HUES64 (cell line): ENCODE measurements around the gene SNAPIN.
A peak's percentile ranks its signal among the peaks of the same experiment; 100 is the strongest.
"Not testable (repeated sequence)": the region's sequence is repeated elsewhere in the genome, so short reads cannot be mapped to it uniquely, and the experiment has no call there.

Experiments
- H3K27ac ChIP-seq: 2 replicates; pipeline ENCODE4 v1.7.0; 2013; ENCODE audit warnings: low read depth, low read length, inconsistent platforms
- H3K27me3 ChIP-seq: 2 replicates; pipeline ENCODE4 v1.6.1; 2013; ENCODE audit warnings: mild to moderate bottlenecking, low read length; ENCODE audit not compliant: insufficient read depth
- H3K36me3 ChIP-seq: 2 replicates; pipeline ENCODE4 v1.6.1; 2013; ENCODE audit warnings: mild to moderate bottlenecking, low read length; ENCODE audit not compliant: insufficient read depth
- H3K4me1 ChIP-seq: 2 replicates; pipeline ENCODE4 v1.6.1; 2013; ENCODE audit warnings: mild to moderate bottlenecking, low read length, moderate library complexity; ENCODE audit not compliant: insufficient read depth
- H3K4me3 ChIP-seq: 2 replicates; pipeline ENCODE4 v1.5.1; 2013; ENCODE audit warnings: mild to moderate bottlenecking, low read length, moderate library complexity
- H3K9ac ChIP-seq: 2 replicates; pipeline ENCODE4 v1.6.1; 2013; ENCODE audit warnings: mild to moderate bottlenecking, low read depth, low read length
- H3K9me3 ChIP-seq: 2 replicates; pipeline ENCODE4 v1.6.1; 2013; ENCODE audit warnings: low read depth, low read length; ENCODE audit not compliant: insufficient read depth
- WGBS: fragments of 150-250, 120-280 bp; methylation state at CpG from one replicate; pipeline ENCODE4 v1.1.7; 2013; ENCODE audit warnings: missing lambda C conversion rate; 5-methylcytosine and 5-hydroxymethylcytosine counted together

SNAPIN gene

GRCh38 chr1:153668672-153669071 lies 10.2 kb downstream of the SNAPIN start:
- peaks cover 63% of the 10 kb centered on the region for H3K36me3 ChIP-seq
- not testable (repeated sequence) for H3K9ac ChIP-seq
- WGBS, result 95% methylated on average over 8 of the region's 8 CpGs

GRCh38 chr1:153669606-153670005 lies 11.1 kb downstream of the SNAPIN start:
- peak overlapping the region; percentile 91 for H3K4me3 ChIP-seq
- H3K4me1 ChIP-seq, result peaks cover 6% of the 10 kb centered on the region; the same call in 1 of the 2 replicates
- H3K9me3 ChIP-seq, result no peaks in the 10 kb centered on the region
- H3K27me3 ChIP-seq, result no peaks in the 10 kb centered on the region
- no peak overlapping the region for H3K27ac ChIP-seq
- peak overlapping the region; percentile 97 for H3K9ac ChIP-seq
- WGBS, result 92% methylated on average over 6 of the region's 6 CpGs
- H3K36me3 ChIP-seq, result peaks cover 54% of the 10 kb centered on the region

More at GRCh38 chr1:153668672-153669071, 10.2 kb downstream of the SNAPIN start:
- H3K27me3 ChIP-seq, H3K9me3 ChIP-seq, H3K4me1 ChIP-seq, H3K27ac ChIP-seq: not testable (repeated sequence)
- H3K4me3 ChIP-seq, result peak overlapping the region; percentile 91; the same call in 1 of the 2 replicates

- peak overlapping the region; percentile 91 for H3K4me3 ChIP-seq
- H3K9me3 ChIP-seq, result no peaks in the 10 kb centered on the region
- peaks cover 46% of the 10 kb centered on the region for H3K36me3 ChIP-seq
- H3K4me1 ChIP-seq, result peaks cover 6% of the 10 kb centered on the region; the same call in 1 of the 2 replicates
- H3K9ac ChIP-seq, result peak overlapping the region; percentile 97
- H3K27me3 ChIP-seq, result no peaks in the 10 kb centered on the region
- 1% methylated on average over 22 of the region's 22 CpGs for WGBS
- peak overlapping the region; percentile 67 for H3K27ac ChIP-seq
Measured at GRCh38 chr1:153670257-153670858, 11.9 kb downstream of the SNAPIN start.

GRCh38 chr1:153670859-153671627 lies 12.5 kb downstream of the SNAPIN start, which contains the start of gene ILF2:
TSS of gene ILF2 (minus strand) at chr1:153670993. CDS start at chr1:153670922, 71 bp downstream.
- no peaks in the 10 kb centered on the region for H3K9me3 ChIP-seq

GRCh38 chr1:153671628-153672353 lies 13.3 kb downstream of the SNAPIN start:
- Histone ChIP-seq H3K36me3 (peaks cover 32% of the 10 kb centered on the region), H3K9ac (peak overlapping the region; percentile 71), H3K4me3 (peak overlapping the region; percentile 74), H3K27ac (peak overlapping the region; percentile 47; the same call in 1 of the 2 replicates)
- 17% methylated on average over 26 of the region's 28 CpGs for WGBS
- not testable (repeated sequence) for H3K27me3 ChIP-seq, H3K9me3 ChIP-seq, H3K4me1 ChIP-seq

More at GRCh38 chr1:153670859-153671627, 12.5 kb downstream of the SNAPIN start, which contains the start of gene ILF2:
- H3K27me3 ChIP-seq, result no peaks in the 10 kb centered on the region
- peaks cover 6% of the 10 kb centered on the region; the same call in 1 of the 2 replicates for H3K4me1 ChIP-seq
- H3K4me3 ChIP-seq, result peak within 1 kb of the TSS; percentile 91
- WGBS, result under 1% methylated on average over 33 of the region's 35 CpGs
- peak within 1 kb of the TSS; percentile 97 for H3K9ac ChIP-seq
- peak within 1 kb of the TSS; percentile 67 for H3K27ac ChIP-seq
- peaks cover 39% of the 10 kb centered on the region for H3K36me3 ChIP-seq

- 82% methylated on average over 1 of the region's 2 CpGs for WGBS
- Histone ChIP-seq H3K27me3 (peaks cover 8% of the 10 kb centered on the region), H3K9ac (no peak overlapping the region), H3K36me3 (peaks cover 15% of the 10 kb centered on the region), H3K9me3 (no peaks in the 10 kb centered on the region), H3K4me3 (no peak overlapping the region), H3K4me1 (peaks cover 12% of the 10 kb centered on the region), H3K27ac (no peak overlapping the region)
Measured at GRCh38 chr1:153673511-153673910, 15.0 kb downstream of the SNAPIN start.

GRCh38 chr1:153677718-153678518 lies 19.4 kb downstream of the SNAPIN start:
- H3K9me3 ChIP-seq, result no peaks in the 10 kb centered on the region
- no peaks in the 10 kb centered on the region for H3K36me3 ChIP-seq
- H3K27me3 ChIP-seq, result peaks cover 40% of the 10 kb centered on the region
- 5% methylated on average over 29 of the region's 29 CpGs for WGBS
- H3K4me3 ChIP-seq, result peak overlapping the region; percentile 65
- H3K27ac ChIP-seq, result no peak overlapping the region
- peaks cover 5% of the 10 kb centered on the region; the same call in 1 of the 2 replicates for H3K4me1 ChIP-seq
- 0 out of 2 replicates have a peak overlapping the region, but pooled peaks have one; percentile 13 for H3K9ac ChIP-seq

GRCh38 chr1:153678519-153679336 lies 20.2 kb downstream of the SNAPIN start, which contains the start of gene NPR1:
TSS of gene NPR1 (plus strand) at chr1:153678688. CDS start at chr1:153679109, 421 bp downstream.
- Histone ChIP-seq H3K9me3 (no peaks in the 10 kb centered on the region), H3K9ac (0 out of 2 replicates have a peak within 1 kb of the TSS, but pooled peaks have one; percentile 13), H3K4me1 (peaks cover 5% of the 10 kb centered on the region; the same call in 1 of the 2 replicates), H3K4me3 (peak within 1 kb of the TSS; percentile 65), H3K27me3 (peaks cover 40% of the 10 kb centered on the region), H3K27ac (no peak within 1 kb of the TSS), H3K36me3 (no peaks in the 10 kb centered on the region)
- WGBS, result under 1% methylated on average over 78 of the region's 78 CpGs

GRCh38 chr1:153679337-153680119 lies 21.0 kb downstream of the SNAPIN start:
- Histone ChIP-seq H3K27ac (no peak overlapping the region), H3K4me1 (peaks cover 5% of the 10 kb centered on the region; the same call in 1 of the 2 replicates), H3K9me3 (no peaks in the 10 kb centered on the region), H3K9ac (no peak overlapping the region), H3K27me3 (peaks cover 40% of the 10 kb centered on the region), H3K36me3 (no peaks in the 10 kb centered on the region), H3K4me3 (peak overlapping the region; percentile 65)
- under 1% methylated on average over 73 of the region's 73 CpGs for whole genome bisulfite sequencing
